Mesodermal cell (in vitro differentiated cells): ENCODE data around the gene COL23A1.

ENCODE experiments used
- H3K27ac ChIP-seq: 2 replicates; pipeline ENCODE4 v1.7.0; 2013; ENCODE audit warnings: mild to moderate bottlenecking, low read depth, low read length, moderate library complexity; ENCODE audit not compliant: severe bottlenecking
- H3K36me3 ChIP-seq: 2 replicates; pipeline ENCODE4 v1.7.1; 2013; ENCODE audit warnings: mild to moderate bottlenecking, low read length, moderate library complexity; ENCODE audit not compliant: control insufficient read depth, insufficient read depth
- H3K4me1 ChIP-seq: one replicate; pipeline ENCODE4 v1.7.1; 2013; ENCODE audit warnings: mild to moderate bottlenecking, low read length; ENCODE audit not compliant: insufficient read depth, control insufficient read depth, poor library complexity, severe bottlenecking
- H3K4me3 ChIP-seq: 2 replicates; pipeline ENCODE4 v1.7.0; 2013; ENCODE audit warnings: low read length, control low read depth, mild to moderate bottlenecking; ENCODE audit not compliant: insufficient read depth, poor library complexity, severe bottlenecking; ENCODE audit errors: extremely low read depth
- H3K9me3 ChIP-seq: 2 replicates; pipeline ENCODE4 v1.7.1; 2013; ENCODE audit warnings: mild to moderate bottlenecking, low read length, moderate library complexity; ENCODE audit not compliant: control insufficient read depth
- WGBS, 2 experiments: methylation state at CpG; one replicate each; pipeline ENCODE4 v1.1.5; 2013; ENCODE audit warnings: missing lambda C conversion rate in 2 of 2; ENCODE audit not compliant: insufficient coverage in 2 of 2; 5-methylcytosine and 5-hydroxymethylcytosine counted together

Gene COL23A1

DNA sequence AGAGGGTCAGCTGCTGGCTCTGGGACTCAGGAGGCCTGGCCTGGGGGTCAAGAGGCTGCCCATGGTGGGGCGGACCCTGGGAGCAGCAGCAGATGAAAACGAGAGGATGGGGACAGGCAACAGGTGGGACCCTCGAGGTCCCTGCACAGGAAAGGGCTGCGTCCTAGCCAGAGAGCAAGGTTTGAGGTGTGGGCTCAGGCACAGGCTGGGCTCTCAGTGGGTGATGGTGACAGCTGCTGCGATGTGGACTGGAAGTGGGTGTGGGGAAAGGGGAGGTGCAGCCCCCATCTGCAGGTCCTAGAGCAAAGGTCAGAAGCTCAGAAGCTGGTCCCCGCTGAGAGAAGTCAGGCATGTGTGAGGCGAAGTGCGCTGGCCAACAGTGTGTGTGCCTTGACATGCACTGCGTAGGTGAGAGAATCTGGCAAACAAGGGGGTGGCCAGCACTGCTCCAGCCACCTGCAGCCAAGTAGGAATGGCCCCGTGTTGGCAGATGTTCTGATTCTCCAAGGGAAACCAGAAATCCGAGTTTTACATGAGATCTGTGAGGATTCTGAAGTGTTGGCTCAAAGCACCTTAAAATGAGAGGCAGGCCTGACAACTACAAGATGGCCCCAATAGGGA lies 85.7 kb downstream of the COL23A1 start:
- H3K27ac ChIP-seq: no peak overlapping the region
- no peaks in the 10 kb centered on the region for H3K4me1 ChIP-seq
- 93% methylated on average over 10 to 11 of the region's 11 CpGs for WGBS, 2 experiments
- no peak overlapping the region for H3K4me3 ChIP-seq
- H3K36me3 ChIP-seq: no peaks in the 10 kb centered on the region
- peaks cover 5% of the 10 kb centered on the region for H3K9me3 ChIP-seq

GRCh38 chr5:178502401-178503100 lies 87.6 kb downstream of the COL23A1 start:
- Histone ChIP-seq H3K27ac (no peak overlapping the region), H3K9me3 (no peaks in the 10 kb centered on the region), H3K36me3 (no peaks in the 10 kb centered on the region), H3K4me1 (no peaks in the 10 kb centered on the region), H3K4me3 (no peak overlapping the region)
- 91 to 95% methylated on average over 16 to 17 of the region's 21 CpGs for WGBS, 2 experiments

DNA sequence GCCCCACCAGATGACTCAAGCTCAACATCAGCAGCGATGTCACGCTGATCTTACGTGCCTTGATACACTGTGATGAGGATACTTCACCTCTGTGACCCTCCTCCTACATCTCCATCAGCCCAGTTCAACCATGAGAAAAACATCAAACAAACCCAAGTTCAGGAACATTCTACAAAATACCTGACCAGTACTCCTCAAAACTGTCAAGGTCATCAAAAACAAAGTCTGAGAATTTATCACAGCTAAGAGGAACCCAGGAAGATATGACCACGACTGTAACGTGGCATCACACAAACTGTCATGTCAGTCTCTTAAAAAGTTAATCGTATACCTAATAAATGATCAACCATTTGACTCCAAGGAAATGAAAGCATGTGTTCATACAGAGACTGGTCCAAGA lies 90.8 kb downstream of the COL23A1 start:
- no peaks in the 10 kb centered on the region for H3K4me1 ChIP-seq
- H3K4me3 ChIP-seq: no peak overlapping the region
- no peak overlapping the region for H3K27ac ChIP-seq
- H3K36me3 ChIP-seq: no peaks in the 10 kb centered on the region
- WGBS, 2 experiments: 84 to 93% methylated on average over 6 of the region's 6 CpGs
- no peaks in the 10 kb centered on the region for H3K9me3 ChIP-seq

- Histone ChIP-seq H3K4me3 (no peak overlapping the region), H3K36me3 (no peaks in the 10 kb centered on the region), H3K4me1 (no peaks in the 10 kb centered on the region), H3K9me3 (no peaks in the 10 kb centered on the region), H3K27ac (peak overlapping the region; percentile 55)
- 94 to 100% methylated on average over 1 of the region's 1 CpG for WGBS, 2 experiments
Observed at GRCh38 chr5:178496642-178497041, 93.6 kb downstream of the COL23A1 start.

DNA sequence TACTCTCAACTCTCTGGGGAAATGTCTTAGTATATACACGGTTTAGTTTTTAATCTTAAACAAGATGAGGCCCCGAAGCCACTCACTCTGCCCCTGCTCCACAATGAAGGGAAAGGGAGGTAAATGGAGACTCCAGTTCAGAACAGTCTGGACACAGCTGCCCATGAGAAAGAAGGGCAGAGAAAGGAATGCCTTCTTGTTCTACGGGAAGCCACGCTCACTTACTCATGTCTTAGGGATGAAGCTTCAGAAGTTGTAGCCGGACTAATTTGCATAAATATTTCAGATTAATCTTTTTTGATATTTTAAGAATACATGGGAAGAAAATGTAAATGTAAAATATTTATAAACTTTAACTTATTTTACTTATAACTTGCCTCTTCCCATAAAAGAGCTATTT lies 94.0 kb downstream of the COL23A1 start:
- Histone ChIP-seq H3K27ac (no peak overlapping the region), H3K36me3 (no peaks in the 10 kb centered on the region), H3K9me3 (no peaks in the 10 kb centered on the region), H3K4me1 (no peaks in the 10 kb centered on the region), H3K4me3 (no peak overlapping the region)
- WGBS, 2 experiments: 100% methylated on average over 1 of the region's 5 CpGs

- no peaks in the 10 kb centered on the region for H3K36me3 ChIP-seq
- no peaks in the 10 kb centered on the region for H3K9me3 ChIP-seq
- H3K27ac ChIP-seq: no peak overlapping the region
- no peaks in the 10 kb centered on the region for H3K4me1 ChIP-seq
- no peak overlapping the region for H3K4me3 ChIP-seq
- 100% methylated on average over 3 of the region's 4 CpGs for WGBS, 2 experiments
Observed at GRCh38 chr5:178495706-178496105, 94.5 kb downstream of the COL23A1 start.

- 92 to 96% methylated on average over 6 to 9 of the region's 10 CpGs for WGBS, 2 experiments
- no peak overlapping the region for H3K27ac ChIP-seq
- H3K4me3 ChIP-seq: no peak overlapping the region
- no peaks in the 10 kb centered on the region for H3K36me3 ChIP-seq
- H3K9me3 ChIP-seq: peaks cover 3% of the 10 kb centered on the region
- H3K4me1 ChIP-seq: no peaks in the 10 kb centered on the region
Observed at GRCh38 chr5:178492278-178492677, 97.9 kb downstream of the COL23A1 start.

DNA sequence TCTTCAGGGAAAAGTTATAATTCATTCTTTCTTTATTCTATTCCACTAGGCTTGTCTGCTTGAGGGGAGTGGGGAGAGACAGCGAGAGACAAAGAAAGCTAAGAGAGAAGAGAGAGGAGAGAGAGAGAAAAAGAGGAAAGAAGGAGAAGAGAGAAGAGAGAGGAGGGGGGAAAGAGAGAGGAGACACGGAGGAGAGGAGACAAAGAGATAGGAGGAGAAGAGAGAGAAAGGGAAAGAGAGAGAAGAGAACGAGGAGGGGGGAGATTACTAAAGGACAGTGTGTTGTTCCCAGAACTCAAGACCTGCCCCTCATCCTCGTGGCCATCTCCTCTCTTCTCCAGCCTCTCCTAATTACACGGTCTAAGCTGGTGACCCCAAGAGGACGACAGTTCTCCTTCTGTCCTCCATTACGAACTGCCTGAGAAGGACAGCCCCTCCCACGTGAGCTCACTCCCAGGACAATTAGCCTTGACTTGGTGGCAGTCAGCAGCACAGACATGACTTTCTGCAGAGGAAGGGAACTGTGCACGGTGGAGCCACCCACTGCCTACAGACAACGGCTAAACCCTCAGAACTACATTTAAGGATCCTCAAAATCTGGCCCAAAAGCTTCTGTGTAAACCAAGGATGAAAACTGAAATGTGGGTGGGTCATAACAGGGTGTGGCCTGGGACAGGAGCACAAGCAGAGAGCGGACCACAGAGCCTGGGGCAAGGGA lies 99.1 kb downstream of the COL23A1 start:
- Histone ChIP-seq H3K36me3 (no peaks in the 10 kb centered on the region), H3K9me3 (peaks cover 3% of the 10 kb centered on the region), H3K4me3 (no peak overlapping the region), H3K27ac (no peak overlapping the region), H3K4me1 (no peaks in the 10 kb centered on the region)
- 85 to 90% methylated on average over 7 to 10 of the region's 11 CpGs for WGBS, 2 experiments

- Histone ChIP-seq H3K4me3 (no peak overlapping the region), H3K27ac (no peak overlapping the region), H3K4me1 (no peaks in the 10 kb centered on the region), H3K9me3 (peaks cover 3% of the 10 kb centered on the region), H3K36me3 (no peaks in the 10 kb centered on the region)
- WGBS, 2 experiments: 90 to 95% methylated on average over 8 to 12 of the region's 12 CpGs
Observed at GRCh38 chr5:178489271-178489976, 100.8 kb downstream of the COL23A1 start.

- Histone ChIP-seq H3K4me1 (no peaks in the 10 kb centered on the region), H3K36me3 (no peaks in the 10 kb centered on the region), H3K27ac (no peak overlapping the region), H3K9me3 (peaks cover 3% of the 10 kb centered on the region), H3K4me3 (no peak overlapping the region)
- 81 to 89% methylated on average over 6 to 7 of the region's 8 CpGs for WGBS, 2 experiments
Observed at GRCh38 chr5:178488696-178489095, 101.5 kb downstream of the COL23A1 start.
